ENCODE data around the gene MLLT6.

Gene MLLT6

GRCh38 chr17:38729886-38730525, 24.9 kb downstream of the MLLT6 start, which contains the start of gene CISD3:
Gene CISD3, plus strand, starts transcription at chr17:38730341. Its CDS starts 18 bp downstream, at chr17:38730359.
- peak; percentile 84 for DNase-seq

- peak; percentile 36 for DNase-seq
Measured at GRCh38 chr17:38730526-38731379, 25.7 kb downstream of the MLLT6 start.

GRCh38 chr17:38731526-38732294, 26.6 kb downstream of the MLLT6 start:
- DNase-seq, result no peak

GRCh38 chr17:38732376-38733281, 27.6 kb downstream of the MLLT6 start:
- no peak for DNase-seq

GRCh38 chr17:38733282-38733981, 28.4 kb downstream of the MLLT6 start:
- DNase-seq, result no peak

GRCh38 chr17:38733982-38734973, 29.2 kb downstream of the MLLT6 start:
- peak; percentile 31 for DNase-seq

GRCh38 chr17:38735161-38735997, 30.3 kb downstream of the MLLT6 start:
- DNase-seq, result peak; percentile 76

- DNase-seq, result no peak
Measured at GRCh38 chr17:38738007-38738662, 33.1 kb downstream of the MLLT6 start.

- no peak for DNase-seq
Measured at GRCh38 chr17:38738686-38739085, 33.6 kb downstream of the MLLT6 start.

GRCh38 chr17:38739305-38739704, 34.2 kb downstream of the MLLT6 start:
- DNase-seq, result no peak

GRCh38 chr17:38740044-38740443, 35.0 kb downstream of the MLLT6 start:
- DNase-seq, result no peak

- DNase-seq, result no peak
Measured at GRCh38 chr17:38740806-38741205, 35.7 kb downstream of the MLLT6 start.

GRCh38 chr17:38741461-38741860, 36.4 kb downstream of the MLLT6 start:
- no peak for DNase-seq

GRCh38 chr17:38741921-38742410, 36.9 kb downstream of the MLLT6 start:
- DNase-seq, result no peak

GRCh38 chr17:38742411-38743308, 37.6 kb downstream of the MLLT6 start:
- DNase-seq, result no peak

- DNase-seq, result no peak
Measured at GRCh38 chr17:38743556-38744171, 38.6 kb downstream of the MLLT6 start.

- DNase-seq, result no peak
Measured at GRCh38 chr17:38745545-38745944, 40.5 kb downstream of the MLLT6 start.
